Epithelial cell of esophagus (primary cell): ENCODE data around the gene C10orf53.

ENCODE experiments used
- DNase-seq: peaks from one replicate; pipeline ENCODE4 v3.0.0; 2010; ENCODE audit warnings: low read depth
- H3K4me3 ChIP-seq: 2 replicates; pipeline ENCODE4 v1.5.1; 2011; ENCODE audit warnings: mild to moderate bottlenecking, low read length, control low read depth
- TF ChIP-seq, protein P1 (sequence below): IDR thresholded peaks from 2 replicates; pipeline ENCODE4 v1.5.1; 2011; ENCODE audit warnings: low read depth, mild to moderate bottlenecking, low read length, control low read depth, inconsistent platforms; ENCODE audit not compliant: insufficient read depth; ENCODE audit errors: missing control alignments

Gene C10orf53, protein sequence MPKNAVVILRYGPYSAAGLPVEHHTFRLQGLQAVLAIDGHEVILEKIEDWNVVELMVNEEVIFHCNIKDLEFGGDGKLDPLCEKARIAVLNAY

DNA sequence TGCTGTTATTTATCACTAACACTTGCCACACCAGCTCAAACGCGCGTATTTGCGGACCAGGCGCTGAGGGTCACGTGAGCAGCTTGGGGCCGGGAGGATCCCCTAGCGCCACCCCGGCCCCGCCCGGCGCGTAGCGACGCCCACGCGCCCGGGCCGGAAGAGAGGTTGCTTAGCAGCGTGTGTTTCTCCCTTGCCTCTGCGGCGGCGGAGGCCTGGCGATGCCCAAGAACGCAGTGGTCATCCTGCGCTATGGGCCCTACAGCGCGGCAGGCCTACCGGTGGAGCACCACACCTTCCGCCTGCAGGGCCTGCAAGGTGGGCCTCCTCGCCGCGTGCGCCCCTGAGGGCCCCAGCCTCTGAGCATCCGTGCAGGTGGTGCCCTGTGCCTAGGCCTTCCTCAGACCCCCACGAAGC lies at the start of gene C10orf53:
TSS of gene C10orf53 (plus strand) at position 172 of the 414 bp plus-strand sequence. CDS start at position 219, 47 bp downstream.
- DNase-seq, result peak; percentile 62
- TF ChIP-seq, protein P1, sequence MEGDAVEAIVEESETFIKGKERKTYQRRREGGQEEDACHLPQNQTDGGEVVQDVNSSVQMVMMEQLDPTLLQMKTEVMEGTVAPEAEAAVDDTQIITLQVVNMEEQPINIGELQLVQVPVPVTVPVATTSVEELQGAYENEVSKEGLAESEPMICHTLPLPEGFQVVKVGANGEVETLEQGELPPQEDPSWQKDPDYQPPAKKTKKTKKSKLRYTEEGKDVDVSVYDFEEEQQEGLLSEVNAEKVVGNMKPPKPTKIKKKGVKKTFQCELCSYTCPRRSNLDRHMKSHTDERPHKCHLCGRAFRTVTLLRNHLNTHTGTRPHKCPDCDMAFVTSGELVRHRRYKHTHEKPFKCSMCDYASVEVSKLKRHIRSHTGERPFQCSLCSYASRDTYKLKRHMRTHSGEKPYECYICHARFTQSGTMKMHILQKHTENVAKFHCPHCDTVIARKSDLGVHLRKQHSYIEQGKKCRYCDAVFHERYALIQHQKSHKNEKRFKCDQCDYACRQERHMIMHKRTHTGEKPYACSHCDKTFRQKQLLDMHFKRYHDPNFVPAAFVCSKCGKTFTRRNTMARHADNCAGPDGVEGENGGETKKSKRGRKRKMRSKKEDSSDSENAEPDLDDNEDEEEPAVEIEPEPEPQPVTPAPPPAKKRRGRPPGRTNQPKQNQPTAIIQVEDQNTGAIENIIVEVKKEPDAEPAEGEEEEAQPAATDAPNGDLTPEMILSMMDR, result no peak
- H3K4me3 ChIP-seq, result no peak within 1 kb of the TSS

DNA sequence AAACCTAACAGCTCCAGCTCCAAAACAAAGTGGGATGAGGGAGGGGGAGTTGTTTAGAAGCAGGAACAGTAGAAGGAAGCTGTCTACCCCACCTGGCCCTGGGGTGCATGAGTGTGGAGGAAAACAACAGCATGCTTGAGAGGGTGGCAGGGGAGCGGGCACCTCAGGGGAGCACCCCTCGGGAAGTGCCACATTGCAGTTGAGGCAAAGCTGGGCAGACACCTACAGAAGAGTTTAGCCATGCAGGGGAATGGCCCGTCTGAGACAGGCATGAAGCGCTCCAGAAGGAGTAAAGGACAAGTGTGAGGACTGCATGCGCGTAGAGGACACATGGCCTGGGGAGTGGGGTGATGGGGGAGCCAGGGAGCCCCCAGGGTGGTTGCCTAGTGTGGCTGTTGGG lies 47.5 kb upstream of the C10orf53 start:
- DNase-seq, result no peak
- no peak overlapping the region for H3K4me3 ChIP-seq
- TF ChIP-seq, protein P1, result no peak

DNA sequence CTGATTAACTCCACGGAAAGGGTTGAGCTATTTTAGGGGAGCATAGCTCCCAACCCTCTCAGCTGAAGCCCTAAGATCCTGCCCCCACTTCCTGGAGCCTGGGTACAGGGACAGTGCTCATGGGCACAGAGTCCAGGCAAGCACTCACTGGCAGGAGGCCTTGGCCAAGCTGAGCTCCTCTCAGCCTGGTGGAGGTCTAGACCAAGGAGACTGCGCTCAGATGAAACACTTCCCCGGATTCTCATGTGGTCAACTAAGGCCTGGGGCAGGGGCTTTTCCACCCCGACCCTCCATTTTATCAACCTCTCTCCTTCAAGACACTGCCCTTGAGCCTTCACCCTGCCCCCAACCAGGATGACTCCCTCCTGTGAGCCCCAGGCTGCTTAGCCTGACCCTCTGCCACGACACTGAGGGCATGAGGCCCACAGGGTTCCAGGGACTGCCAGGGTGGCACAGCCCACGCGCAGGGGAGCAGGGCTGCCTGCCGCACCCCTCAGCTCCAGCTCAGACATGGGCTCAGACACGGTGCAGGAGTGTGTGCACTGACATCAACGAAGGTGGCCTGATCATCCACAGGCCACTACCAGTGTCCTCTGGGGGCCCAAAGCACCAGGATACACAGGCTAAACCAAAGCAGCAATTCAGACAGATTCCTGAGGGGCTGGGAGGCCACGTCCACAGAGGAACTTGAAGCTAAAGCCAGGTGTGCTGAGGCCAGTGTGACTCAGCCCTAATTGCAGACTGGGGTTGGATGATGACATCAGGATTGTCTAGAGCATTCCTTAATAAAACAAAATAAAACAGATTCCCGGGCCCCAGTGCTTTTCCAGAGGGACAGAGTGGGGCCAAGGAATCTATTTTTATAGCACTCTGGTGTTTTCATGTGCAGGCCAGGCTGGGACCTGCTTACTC lies 46.8 kb upstream of the C10orf53 start:
- no peak overlapping the region for H3K4me3 ChIP-seq
- peak; percentile 66 for DNase-seq
- TF ChIP-seq, protein P1, result no peak

- TF ChIP-seq, protein P1, result no peak
- no peak overlapping the region for H3K4me3 ChIP-seq
- DNase-seq, result no peak
These were observed 46.0 kb upstream of the C10orf53 start for GRCh38 chr10:49633327-49634068.

DNA sequence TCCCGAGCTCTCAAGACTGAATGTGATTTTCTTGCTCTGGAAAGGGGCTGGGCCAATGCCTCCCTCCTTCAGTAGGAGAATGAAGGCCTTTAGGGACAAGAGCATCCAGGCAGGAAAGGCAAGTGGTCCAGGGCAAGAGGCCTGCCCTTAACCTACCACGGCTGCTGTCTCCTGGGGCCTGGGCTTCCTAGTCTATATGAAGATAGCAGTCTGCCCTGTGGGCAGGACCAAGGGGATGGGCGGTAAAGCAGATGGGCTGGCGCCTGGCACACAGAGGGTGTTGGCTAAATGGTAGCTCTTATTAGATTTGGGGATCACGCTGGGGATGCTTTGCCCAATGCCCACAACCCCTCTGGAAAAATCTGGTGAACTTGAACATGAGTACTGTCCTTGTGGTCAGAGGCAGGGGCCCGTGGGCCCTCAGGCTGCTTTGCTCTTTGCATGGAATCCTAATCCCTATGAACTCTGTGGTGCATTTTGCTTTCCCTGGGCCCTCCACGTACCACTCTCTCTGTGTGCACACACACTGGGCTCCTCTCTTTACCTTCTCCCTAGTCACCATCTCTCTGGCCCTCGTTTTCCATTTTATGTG lies 45.3 kb upstream of the C10orf53 start:
- TF ChIP-seq, protein P1, result no peak
- no peak overlapping the region for H3K4me3 ChIP-seq
- DNase-seq, result no peak

DNA sequence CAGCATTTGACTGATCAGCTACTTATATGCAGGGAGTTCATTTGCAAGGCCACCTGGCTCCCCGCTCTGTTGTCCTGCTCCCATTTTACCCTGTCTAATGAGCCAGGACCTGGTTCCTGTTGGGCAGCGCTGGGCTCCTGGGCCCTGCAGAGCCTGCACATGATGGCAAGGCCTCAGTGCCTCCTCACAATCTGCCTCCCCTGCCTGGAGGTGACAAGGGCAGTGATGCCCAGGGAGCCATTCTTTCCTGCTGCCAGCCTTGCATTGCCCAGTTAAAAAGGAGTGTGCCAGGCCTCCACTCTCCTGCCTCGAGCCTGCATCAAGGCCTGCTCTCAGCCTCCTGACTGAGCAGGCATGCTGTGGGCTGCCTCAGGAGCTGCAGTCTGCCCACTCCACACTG lies 37.1 kb upstream of the C10orf53 start:
- TF ChIP-seq, protein P1, result no peak
- DNase-seq, result no peak
- H3K4me3 ChIP-seq, result no peak overlapping the region
